ENCODE data around the gene STXBP6. TPM values are rescaled to one million over a fixed set of nuclear protein-coding genes. Genes with fewer than 3 reads are reported as not detected.
A peak's percentile ranks its signal among the peaks of the same experiment; 100 is the strongest.

STXBP6 gene
- total and polyA plus RNA-seq, 2 of the 13 experiments (the other 11 are each of a cell fraction or from before 2014, with no cell fraction given): 35.3 to 42.8 TPM

- no peak for TF ChIP-seq POLR2G (IDR thresholded peaks at IDR 0.05; ENCODE audit: low read depth, low read length)
- TF ChIP-seq TBX2 (CRISPR knock-in tag; IDR thresholded peaks at IDR 0.05; ENCODE audit: borderline replicate concordance): peak; percentile 39; the same call in 1 of the 2 replicates
- TF ChIP-seq ERF (CRISPR knock-in tag; IDR thresholded peaks at IDR 0.05): no peak
- TF ChIP-seq ZNF24 (IDR thresholded peaks at IDR 0.05): no peak
- TF ChIP-seq RCOR2 (CRISPR knock-in tag; IDR thresholded peaks at IDR 0.05): peak; percentile 84
- peak; percentile 54; the same call in 1 of the 2 replicates for TF ChIP-seq KMT2A (CRISPR knock-in tag; IDR thresholded peaks at IDR 0.05)
- peak; percentile 62 for TF ChIP-seq STAG1 (CRISPR knock-in tag; IDR thresholded peaks at IDR 0.05)
- TF ChIP-seq KDM5A (IDR thresholded peaks at IDR 0.05; ENCODE audit: borderline replicate concordance, low read length): no peak; the same call in 1 of the 2 replicates
- TF ChIP-seq ZSCAN29 (CRISPR knock-in tag; conservative IDR thresholded peaks at IDR 0.05): peak; percentile 82; the same call in 1 of the 2 replicates
- peak; percentile 78 for TF ChIP-seq ZNF615 (CRISPR knock-in tag; IDR thresholded peaks at IDR 0.05; ENCODE audit: borderline replicate concordance)
- TF ChIP-seq NR2C2 (CRISPR knock-in tag; IDR thresholded peaks at IDR 0.05; ENCODE audit: borderline replicate concordance): peak; percentile 40; the same call in 1 of the 2 replicates
- no peak for TF ChIP-seq ZNF326 (CRISPR knock-in tag; IDR thresholded peaks at IDR 0.05; ENCODE audit: borderline replicate concordance)
- no peak for TF ChIP-seq REXO4 (CRISPR knock-in tag; IDR thresholded peaks at IDR 0.05; ENCODE audit: borderline replicate concordance)
- peak; percentile 87; the same call in 1 of the 2 replicates for TF ChIP-seq NCOR1 (IDR thresholded peaks at IDR 0.05; ENCODE audit: borderline replicate concordance, low read length)
- no peak for TF ChIP-seq DR1 (CRISPR knock-in tag; IDR thresholded peaks at IDR 0.05)
- no peak for TF ChIP-seq IRX3 (CRISPR knock-in tag; IDR thresholded peaks at IDR 0.05; ENCODE audit: borderline replicate concordance, low read depth)
- TF ChIP-seq ZBTB46 (CRISPR knock-in tag; IDR thresholded peaks at IDR 0.05; ENCODE audit: borderline replicate concordance): peak; percentile 97; the same call in 1 of the 2 replicates
- peak; percentile 28 for TF ChIP-seq HNRNPK (IDR thresholded peaks at IDR 0.05; ENCODE audit: low read depth, low read length, poor library complexity, severe bottlenecking)
- no peak for TF ChIP-seq ATM (IDR thresholded peaks at IDR 0.05; ENCODE audit: borderline replicate concordance)
- TF ChIP-seq, protein P1, sequence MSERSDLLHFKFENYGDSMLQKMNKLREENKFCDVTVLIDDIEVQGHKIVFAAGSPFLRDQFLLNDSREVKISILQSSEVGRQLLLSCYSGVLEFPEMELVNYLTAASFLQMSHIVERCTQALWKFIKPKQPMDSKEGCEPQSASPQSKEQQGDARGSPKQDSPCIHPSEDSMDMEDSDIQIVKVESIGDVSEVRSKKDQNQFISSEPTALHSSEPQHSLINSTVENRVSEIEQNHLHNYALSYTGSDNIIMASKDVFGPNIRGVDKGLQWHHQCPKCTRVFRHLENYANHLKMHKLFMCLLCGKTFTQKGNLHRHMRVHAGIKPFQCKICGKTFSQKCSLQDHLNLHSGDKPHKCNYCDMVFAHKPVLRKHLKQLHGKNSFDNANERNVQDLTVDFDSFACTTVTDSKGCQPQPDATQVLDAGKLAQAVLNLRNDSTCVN (CRISPR knock-in tag; IDR thresholded peaks at IDR 0.05; ENCODE audit: borderline replicate concordance): no peak
- no peak for TF ChIP-seq TRIM22 (IDR thresholded peaks at IDR 0.05)
- TF ChIP-seq MIER3 (CRISPR knock-in tag; IDR thresholded peaks at IDR 0.05; ENCODE audit: borderline replicate concordance): no peak; the same call in 1 of the 2 replicates
- peak; percentile 55 for TF ChIP-seq HNF1B (CRISPR knock-in tag; IDR thresholded peaks at IDR 0.05)
- TF ChIP-seq ZNF12 (CRISPR knock-in tag; IDR thresholded peaks at IDR 0.05): peak; percentile 56; the same call in 1 of the 2 replicates
Measured at GRCh38 chr14:24817212-24818057, 232.5 kb downstream of the STXBP6 start (continued).

Data from HepG2 (cell line).